Activated CD8-positive, alpha-beta memory T cell treated with anti-CD3 and anti-CD28 coated beads for 36 hours (primary cell): ENCODE results near the gene PCDHGA8. TPM values are rescaled to one million over a fixed set of nuclear protein-coding genes. Genes with fewer than 3 reads are reported as not detected.
"Not testable (repeated sequence)": the region's sequence is repeated elsewhere in the genome, so short reads cannot be mapped to it uniquely, and the experiment has no call there.

ENCODE experiments used
- CTCF ChIA-PET: fragments of 350-600 bp; sonication (Branson Sonifier 250); formaldehyde crosslinking; loops from one replicate; lab custom pipeline; 2021; ENCODE audit warnings: antibody characterized with exemption; lab: Charles Lee
- POLR2A ChIA-PET: fragments of 350-600 bp; sonication (Branson Sonifier 250); formaldehyde crosslinking; loops from one replicate; lab custom pipeline; 2021; ENCODE audit warnings: antibody characterized with exemption; lab: Charles Lee
- total RNA-seq, 2 experiments: library from RNA; stranded (reverse); gene quantifications; one replicate each; pipeline ENCODE4 v1.2.3, GENCODE V29; 2021

The PCDHGA8 gene
- total RNA-seq, 2 experiments from 2014 or later, result not detected

DNA sequence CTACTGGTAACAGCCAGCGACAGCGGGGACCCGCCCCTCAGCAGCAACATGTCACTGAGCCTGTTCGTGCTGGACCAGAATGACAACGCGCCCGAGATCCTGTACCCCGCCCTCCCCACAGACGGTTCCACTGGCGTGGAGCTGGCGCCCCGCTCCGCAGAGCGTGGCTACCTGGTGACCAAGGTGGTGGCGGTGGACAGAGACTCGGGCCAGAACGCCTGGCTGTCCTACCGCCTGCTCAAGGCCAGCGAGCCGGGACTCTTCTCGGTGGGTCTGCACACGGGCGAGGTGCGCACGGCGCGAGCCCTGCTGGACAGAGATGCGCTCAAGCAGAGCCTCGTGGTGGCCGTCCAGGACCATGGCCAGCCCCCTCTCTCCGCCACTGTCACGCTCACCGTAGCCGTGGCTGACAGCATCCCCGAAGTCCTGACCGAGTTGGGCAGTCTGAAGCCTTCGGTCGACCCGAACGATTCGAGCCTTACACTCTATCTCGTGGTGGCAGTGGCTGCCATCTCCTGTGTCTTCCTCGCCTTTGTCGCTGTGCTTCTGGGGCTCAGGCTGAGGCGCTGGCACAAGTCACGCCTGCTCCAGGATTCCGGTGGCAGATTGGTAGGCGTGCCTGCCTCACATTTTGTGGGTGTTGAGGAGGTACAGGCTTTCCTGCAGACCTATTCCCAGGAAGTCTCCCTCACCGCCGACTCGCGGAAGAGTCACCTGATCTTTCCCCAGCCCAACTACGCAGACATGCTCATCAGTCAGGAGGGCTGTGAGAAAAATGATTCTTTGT lies 2.2 kb downstream of the PCDHGA8 start:
- CTCF ChIA-PET, POLR2A ChIA-PET: not testable (repeated sequence)

DNA sequence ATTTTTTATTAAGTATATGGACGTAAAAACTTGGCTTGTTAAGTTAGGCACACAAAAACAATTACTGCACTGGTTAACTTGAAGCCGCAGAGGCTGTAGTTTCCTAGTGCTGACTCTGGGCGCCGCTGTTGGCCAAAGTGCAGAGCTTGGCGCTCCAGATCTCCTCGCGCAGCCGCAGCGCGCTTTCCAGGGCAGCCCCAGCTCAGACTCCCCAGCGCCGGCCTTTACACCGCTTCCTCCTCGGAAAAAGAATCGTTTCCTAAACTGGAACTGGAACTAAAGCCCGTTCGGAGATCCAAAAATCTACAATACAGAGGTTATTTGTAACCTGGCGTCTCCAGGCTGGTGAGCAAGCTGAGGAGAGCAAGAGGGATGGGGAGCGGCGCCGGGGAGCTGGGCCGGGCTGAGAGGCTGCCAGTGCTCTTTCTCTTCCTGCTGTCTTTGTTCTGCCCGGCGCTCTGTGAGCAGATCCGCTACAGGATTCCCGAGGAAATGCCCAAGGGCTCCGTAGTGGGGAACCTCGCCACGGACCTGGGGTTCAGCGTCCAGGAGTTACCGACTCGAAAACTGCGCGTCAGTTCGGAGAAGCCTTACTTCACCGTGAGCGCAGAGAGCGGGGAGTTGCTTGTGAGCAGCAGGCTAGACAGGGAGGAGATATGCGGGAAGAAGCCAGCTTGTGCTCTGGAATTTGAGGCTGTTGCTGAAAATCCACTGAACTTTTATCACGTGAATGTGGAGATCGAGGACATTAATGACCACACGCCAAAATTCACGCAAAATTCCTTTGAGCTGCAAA lies 5.5 kb downstream of the PCDHGA8 start, which contains the start of gene PCDHGB5:
PCDHGB5 (plus strand) TSS at position 192 of the 796 bp plus-strand sequence; CDS start at position 373, 181 bp downstream.
- POLR2A ChIA-PET, result not testable (repeated sequence)

DNA sequence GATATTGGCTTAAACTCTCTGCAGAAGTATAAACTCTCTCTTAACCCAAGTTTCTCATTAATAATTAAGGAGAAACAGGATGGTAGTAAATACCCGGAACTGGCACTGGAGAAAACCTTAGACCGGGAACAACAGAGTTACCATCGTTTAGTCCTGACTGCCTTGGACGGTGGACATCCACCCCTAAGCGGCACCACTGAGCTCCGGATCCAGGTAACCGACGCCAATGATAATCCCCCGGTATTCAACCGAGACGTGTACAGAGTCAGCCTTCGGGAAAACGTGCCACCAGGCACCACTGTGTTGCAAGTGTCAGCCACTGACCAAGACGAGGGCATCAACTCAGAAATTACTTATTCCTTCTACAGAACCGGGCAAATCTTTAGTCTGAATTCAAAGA lies 6.2 kb downstream of the PCDHGA8 start:
- ChIA-PET CTCF (no interaction called here), POLR2A (no interaction called here)

More for the DNA sequence above, 5.5 kb downstream of the PCDHGA8 start, which contains the start of gene PCDHGB5:
- CTCF ChIA-PET, result interaction anchor here (0.6 to 1.3 kb wide), 3 partner anchors 37 to 126 kb away, joined by 3 to 4 read pairs (median 3); no protein-coding TSS in a partner anchor

DNA sequence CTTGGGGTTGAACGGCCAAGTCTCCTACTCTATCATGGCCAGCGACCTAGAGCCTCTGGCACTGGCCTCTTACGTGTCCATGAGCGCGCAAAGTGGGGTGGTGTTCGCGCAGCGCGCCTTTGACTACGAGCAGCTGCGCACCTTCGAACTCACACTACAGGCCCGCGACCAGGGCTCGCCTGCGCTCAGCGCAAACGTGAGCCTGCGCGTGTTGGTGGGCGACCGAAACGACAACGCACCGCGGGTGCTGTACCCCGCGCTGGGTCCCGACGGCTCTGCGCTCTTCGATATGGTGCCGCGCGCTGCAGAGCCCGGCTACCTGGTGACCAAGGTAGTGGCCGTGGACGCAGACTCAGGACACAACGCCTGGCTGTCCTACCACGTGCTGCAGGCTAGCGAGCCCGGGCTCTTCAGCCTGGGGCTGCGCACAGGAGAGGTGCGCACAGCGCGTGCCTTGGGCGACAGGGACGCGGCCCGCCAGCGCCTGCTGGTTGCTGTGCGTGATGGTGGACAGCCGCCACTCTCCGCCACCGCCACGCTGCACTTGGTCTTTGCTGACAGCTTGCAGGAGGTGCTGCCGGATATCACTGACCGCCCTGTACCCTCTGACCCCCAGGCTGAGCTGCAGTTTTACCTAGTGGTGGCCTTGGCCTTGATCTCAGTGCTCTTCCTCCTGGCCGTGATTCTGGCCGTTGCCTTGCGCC lies 7.3 kb downstream of the PCDHGA8 start:
- POLR2A ChIA-PET, result no interaction called here
- CTCF ChIA-PET, result no interaction called here

DNA sequence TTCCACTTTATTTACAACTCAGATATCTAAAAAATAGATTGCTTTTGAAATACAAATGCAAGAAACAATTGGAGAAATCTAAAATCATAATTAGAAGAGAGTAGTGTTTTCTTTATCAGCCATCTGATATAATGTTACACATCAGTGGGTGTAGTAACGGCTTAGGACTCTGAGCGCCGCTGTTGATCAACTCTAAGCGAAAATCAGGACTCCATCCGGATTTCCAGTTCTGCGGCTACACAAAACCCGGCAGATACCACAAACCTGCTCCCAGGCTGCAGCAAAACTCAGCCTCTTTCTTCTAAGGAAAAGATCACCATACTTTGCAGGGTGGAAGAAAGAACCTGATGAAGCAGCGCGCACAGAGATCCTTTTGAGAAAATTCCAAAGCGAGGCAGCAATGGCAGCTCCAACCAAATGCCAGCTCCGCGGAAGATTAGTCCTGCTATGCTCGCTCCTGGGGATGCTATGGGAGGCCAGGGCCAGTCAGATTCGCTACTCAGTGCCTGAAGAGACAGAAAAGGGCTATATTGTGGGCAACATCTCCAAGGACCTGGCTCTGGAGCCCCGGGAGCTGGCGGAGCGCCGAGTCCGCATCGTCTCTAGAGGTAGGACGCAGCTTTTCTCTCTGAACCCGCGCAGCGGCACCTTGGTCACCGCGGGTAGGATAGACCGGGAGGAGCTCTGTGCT lies 10.3 kb downstream of the PCDHGA8 start, which contains the start of gene PCDHGA9:
PCDHGA9 (plus strand) TSS at position 226 of the 691 bp plus-strand sequence; CDS start at position 401, 175 bp downstream.
- ChIA-PET POLR2A (no interaction called here), CTCF (interaction anchor here (1.1 kb wide), 1 partner anchor 12 kb away, joined by 4 read pairs; no protein-coding TSS in a partner anchor)

DNA sequence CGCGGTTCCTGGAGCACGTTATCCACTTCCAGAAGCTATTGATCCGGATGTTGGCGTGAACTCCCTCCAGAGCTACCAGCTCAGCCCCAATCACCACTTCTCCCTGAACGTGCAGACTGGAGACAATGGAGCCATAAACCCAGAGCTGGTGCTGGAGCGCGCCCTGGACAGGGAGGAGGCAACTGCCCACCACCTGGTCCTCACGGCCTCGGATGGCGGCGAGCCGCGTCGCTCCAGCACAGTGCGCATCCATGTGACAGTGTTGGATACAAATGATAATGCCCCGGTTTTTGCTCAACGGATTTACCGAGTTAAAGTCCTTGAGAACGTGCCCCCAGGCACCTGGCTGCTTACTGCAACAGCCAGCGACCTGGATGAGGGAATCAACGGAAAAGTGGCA lies 11.0 kb downstream of the PCDHGA8 start:
- ChIA-PET CTCF (interaction anchor here (1.1 kb wide), 1 partner anchor 13 kb away, joined by 4 read pairs; no protein-coding TSS in a partner anchor), POLR2A (no interaction called here)

GRCh38 chr5:141407790-141408505 lies 15.5 kb downstream of the PCDHGA8 start, which contains the start of gene PCDHGB6:
Gene PCDHGB6, plus strand, starts transcription at chr5:141408021. Its CDS starts 182 bp downstream, at chr5:141408203.
- POLR2A ChIA-PET, result not testable (repeated sequence)
- CTCF ChIA-PET, result interaction anchor here (1.4 kb wide), 1 partner anchor 150 kb away, joined by 4 read pairs; no protein-coding TSS in a partner anchor

DNA sequence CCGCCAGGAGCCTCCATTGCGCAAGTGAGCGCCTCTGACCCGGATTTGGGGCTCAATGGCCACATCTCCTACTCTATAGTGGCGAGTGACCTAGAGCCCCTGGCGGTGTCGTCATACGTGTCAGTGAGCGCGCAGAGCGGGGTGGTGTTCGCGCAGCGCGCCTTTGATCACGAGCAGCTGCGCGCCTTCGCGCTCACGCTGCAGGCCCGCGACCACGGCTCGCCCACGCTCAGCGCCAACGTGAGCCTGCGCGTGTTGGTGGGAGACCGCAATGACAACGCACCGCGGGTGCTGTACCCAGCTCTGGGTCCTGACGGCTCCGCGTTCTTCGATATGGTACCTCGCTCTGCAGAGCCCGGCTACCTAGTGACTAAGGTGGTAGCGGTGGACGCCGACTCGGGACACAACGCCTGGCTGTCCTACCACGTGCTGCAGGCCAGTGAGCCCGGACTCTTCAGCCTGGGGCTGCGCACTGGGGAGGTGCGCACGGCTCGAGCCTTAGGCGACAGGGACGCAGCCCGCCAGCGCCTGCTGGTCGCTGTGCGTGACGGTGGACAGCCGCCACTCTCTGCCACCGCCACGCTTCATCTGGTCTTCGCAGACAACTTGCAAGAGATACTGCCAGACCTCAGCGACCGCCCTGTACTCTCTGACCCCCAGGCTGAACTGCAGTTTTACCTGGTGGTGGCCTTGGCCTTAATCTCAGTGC lies 17.3 kb downstream of the PCDHGA8 start:
- CTCF ChIA-PET, result no interaction called here
- POLR2A ChIA-PET, result interaction anchor here (0.7 kb wide), 1 partner anchor 89 kb away, joined by 8 read pairs; the partner anchor contains the start of gene TAF7

- POLR2A ChIA-PET, result no interaction called here
- CTCF ChIA-PET, result no interaction called here
These were observed 19.1 kb downstream of the PCDHGA8 start for GRCh38 chr5:141411575-141411974.

DNA sequence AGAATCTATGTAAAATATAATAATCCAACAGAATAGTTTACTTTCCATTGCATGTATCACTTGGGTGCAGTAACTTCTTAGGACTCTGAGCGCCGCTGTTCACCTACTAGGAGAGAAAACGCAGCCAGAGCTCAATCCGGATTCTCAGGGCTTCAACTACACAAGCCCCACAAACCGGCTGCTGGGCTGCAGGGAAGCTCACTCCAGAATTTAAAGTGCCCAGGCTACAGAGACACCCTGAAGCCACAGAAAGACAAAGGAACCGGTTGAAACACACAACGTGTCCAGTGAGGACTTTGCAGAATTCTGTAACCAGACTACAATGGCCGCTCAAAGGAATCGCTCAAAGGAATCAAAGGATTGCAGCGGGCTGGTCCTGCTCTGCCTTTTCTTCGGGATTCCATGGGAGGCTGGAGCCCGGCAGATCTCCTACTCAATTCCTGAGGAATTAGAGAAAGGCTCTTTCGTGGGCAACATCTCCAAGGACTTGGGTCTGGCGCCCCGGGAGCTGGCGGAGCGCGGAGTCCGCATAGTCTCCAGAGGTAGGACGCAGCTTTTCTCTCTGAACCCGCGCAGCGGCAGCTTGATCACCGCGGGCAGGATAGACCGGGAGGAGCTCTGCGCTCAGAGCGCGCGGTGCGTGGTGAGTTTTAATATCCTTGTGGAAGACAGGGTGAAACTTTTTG lies 20.6 kb downstream of the PCDHGA8 start, which contains the start of gene PCDHGA10:
PCDHGA10 (plus strand) TSS at position 134 of the 686 bp plus-strand sequence; CDS start at position 323, 189 bp downstream.
- CTCF ChIA-PET, result interaction anchor here (0.8 to 1.8 kb wide), 11 partner anchors 9 to 146 kb away, joined by 3 to 9 read pairs (median 5); partner anchors contain the start of genes PCDHGA12 and TAF7
- POLR2A ChIA-PET, result no interaction called here

DNA sequence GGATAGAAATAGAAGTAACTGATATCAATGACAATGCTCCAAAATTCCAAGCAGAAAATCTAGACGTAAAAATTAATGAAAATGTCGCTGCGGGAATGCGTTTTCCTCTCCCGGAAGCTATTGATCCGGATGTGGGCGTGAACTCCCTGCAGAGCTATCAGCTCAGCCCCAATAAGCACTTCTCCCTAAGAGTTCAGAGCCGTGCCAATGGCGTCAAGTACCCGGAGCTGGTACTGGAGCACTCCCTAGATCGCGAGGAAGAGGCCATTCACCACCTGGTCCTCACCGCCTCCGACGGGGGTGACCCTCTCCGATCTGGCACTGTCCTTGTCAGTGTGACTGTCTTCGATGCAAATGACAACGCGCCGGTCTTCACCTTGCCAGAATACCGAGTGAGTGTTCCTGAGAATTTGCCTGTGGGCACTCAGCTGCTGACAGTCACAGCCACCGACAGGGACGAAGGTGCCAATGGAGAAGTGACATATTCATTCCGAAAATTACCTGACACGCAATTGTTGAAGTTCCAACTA lies 21.2 kb downstream of the PCDHGA8 start:
- CTCF ChIA-PET, result interaction anchor here (0.8 to 1.8 kb wide), 8 partner anchors 8 to 145 kb away, joined by 3 to 9 read pairs (median 5); partner anchors contain the start of genes PCDHGA12 and TAF7

GRCh38 chr5:141414548-141415274 lies 22.3 kb downstream of the PCDHGA8 start:
- POLR2A ChIA-PET, result not testable (repeated sequence)
- CTCF ChIA-PET, result interaction anchor here (1.8 kb wide), 1 partner anchor 16 kb away, joined by 5 read pairs; the partner anchor contains the start of gene PCDHGA12

More for the DNA sequence above, 21.2 kb downstream of the PCDHGA8 start:
- POLR2A ChIA-PET, result no interaction called here

- CTCF ChIA-PET, result interaction anchor here (1.5 kb wide), 1 partner anchor 99 kb away, joined by 3 read pairs; no protein-coding TSS in a partner anchor
- POLR2A ChIA-PET, result not testable (repeated sequence)
These were observed 22.8 kb downstream of the PCDHGA8 start for GRCh38 chr5:141415275-141415618.

DNA sequence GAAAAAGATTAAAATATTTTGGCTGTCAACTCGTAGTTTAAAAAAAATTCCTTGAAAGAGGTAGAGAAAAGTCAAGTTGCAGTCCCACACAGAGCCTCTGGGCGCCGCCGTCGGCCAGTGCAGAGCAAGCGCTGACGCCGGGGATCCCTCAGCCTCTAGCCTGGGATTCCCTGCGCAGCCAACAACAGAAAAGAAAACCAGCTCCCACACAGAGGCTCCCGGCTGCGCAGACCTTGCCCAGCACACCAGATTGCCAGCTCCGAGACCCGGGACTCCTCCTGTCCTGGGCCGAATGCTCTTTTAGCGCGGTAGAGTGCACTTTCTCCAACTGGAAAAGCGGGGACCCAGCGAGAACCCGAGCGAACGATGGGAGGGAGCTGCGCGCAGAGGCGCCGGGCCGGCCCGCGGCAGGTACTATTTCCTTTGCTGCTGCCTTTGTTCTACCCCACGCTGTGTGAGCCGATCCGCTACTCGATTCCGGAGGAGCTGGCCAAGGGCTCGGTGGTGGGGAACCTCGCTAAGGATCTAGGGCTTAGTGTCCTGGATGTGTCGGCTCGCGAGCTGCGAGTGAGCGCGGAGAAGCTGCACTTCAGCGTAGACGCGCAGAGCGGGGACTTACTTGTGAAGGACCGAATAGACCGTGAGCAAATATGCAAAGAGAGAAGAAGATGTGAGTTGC lies 25.2 kb downstream of the PCDHGA8 start, which contains the start of gene PCDHGB7:
PCDHGB7 (plus strand) TSS at position 184 of the 679 bp plus-strand sequence; CDS start at position 367, 183 bp downstream.
- CTCF ChIA-PET, result interaction anchor here (0.7 to 1.6 kb wide), 4 partner anchors 96 to 147 kb away, joined by 3 to 5 read pairs (median 3); no protein-coding TSS in a partner anchor
- POLR2A ChIA-PET, result not testable (repeated sequence)
